ENCODE measurements around the gene OTOGL.

OTOGL gene

GRCh38 chr12:80230068-80230467 is 130.7 kb downstream of the OTOGL start:
- H3K4me3 ChIP-seq (replicated peaks; ENCODE audit: low read depth, low read length) = no peak overlapping the region
- TF ChIP-seq CTCF (IDR thresholded peaks at IDR 0.05; ENCODE audit: low read depth, low read length, missing control alignments) = no peak
- no peak for DNase-seq (ENCODE audit: extremely low read depth, low read depth)

- no peak for DNase-seq (ENCODE audit: extremely low read depth, low read depth)
- H3K4me3 ChIP-seq (replicated peaks; ENCODE audit: low read depth, low read length) = no peak overlapping the region
- TF ChIP-seq CTCF (IDR thresholded peaks at IDR 0.05; ENCODE audit: low read depth, low read length, missing control alignments) = no peak
Observed at GRCh38 chr12:80232837-80233236, 133.5 kb downstream of the OTOGL start.

- no peak for TF ChIP-seq CTCF (IDR thresholded peaks at IDR 0.05; ENCODE audit: low read depth, low read length, missing control alignments)
- DNase-seq (ENCODE audit: extremely low read depth, low read depth) = no peak
- no peak overlapping the region for H3K4me3 ChIP-seq (replicated peaks; ENCODE audit: low read depth, low read length)
Observed at GRCh38 chr12:80233926-80234325, 134.6 kb downstream of the OTOGL start.

GRCh38 chr12:80234667-80235066 is 135.3 kb downstream of the OTOGL start:
- DNase-seq (ENCODE audit: extremely low read depth, low read depth) = no peak
- no peak overlapping the region for H3K4me3 ChIP-seq (replicated peaks; ENCODE audit: low read depth, low read length)
- TF ChIP-seq CTCF (IDR thresholded peaks at IDR 0.05; ENCODE audit: low read depth, low read length, missing control alignments) = no peak

- DNase-seq (ENCODE audit: extremely low read depth, low read depth) = no peak
- TF ChIP-seq CTCF (IDR thresholded peaks at IDR 0.05; ENCODE audit: low read depth, low read length, missing control alignments) = no peak
- H3K4me3 ChIP-seq (replicated peaks; ENCODE audit: low read depth, low read length) = no peak overlapping the region
Observed at GRCh38 chr12:80235944-80236343, 136.6 kb downstream of the OTOGL start.

GRCh38 chr12:80239867-80240266 is 140.5 kb downstream of the OTOGL start:
- no peak for DNase-seq (ENCODE audit: extremely low read depth, low read depth)
- TF ChIP-seq CTCF (IDR thresholded peaks at IDR 0.05; ENCODE audit: low read depth, low read length, missing control alignments) = no peak
- H3K4me3 ChIP-seq (replicated peaks; ENCODE audit: low read depth, low read length) = no peak overlapping the region

- H3K4me3 ChIP-seq (replicated peaks; ENCODE audit: low read depth, low read length) = no peak overlapping the region
- no peak for TF ChIP-seq CTCF (IDR thresholded peaks at IDR 0.05; ENCODE audit: low read depth, low read length, missing control alignments)
- no peak for DNase-seq (ENCODE audit: extremely low read depth, low read depth)
Observed at GRCh38 chr12:80241576-80242273, 142.4 kb downstream of the OTOGL start.
